BLaER1 treated with 17β-estradiol and CSF1 and Interleukin-3, amounts not matched to agents 10 nM and 100 nM (cell line): Measurements from ENCODE around the gene ACTA1.

Experiments used
- H3K27ac ChIP-seq, 11 experiments: shearing (Covaris generic); formaldehyde crosslinking; 2 replicates each; pipeline ENCODE4 v1.8.1; 2022
- H3K27me3 ChIP-seq, 11 experiments: shearing (Covaris generic); formaldehyde crosslinking; 2 replicates each; pipeline ENCODE4 v1.8.1; 2022
- H3K36me3 ChIP-seq, 11 experiments: shearing (Covaris generic); formaldehyde crosslinking; 2 replicates each; pipeline ENCODE4 v1.8.1; 2022
- H3K4me1 ChIP-seq, 10 experiments: shearing (Covaris generic); formaldehyde crosslinking; 2 replicates each; pipeline ENCODE4 v1.8.1; 2022
- H3K4me2 ChIP-seq, 11 experiments: shearing (Covaris generic); formaldehyde crosslinking; 2 replicates each; pipeline ENCODE4 v1.8.1; 2022
- H3K4me3 ChIP-seq, 10 experiments: shearing (Covaris generic); formaldehyde crosslinking; 2 replicates each; pipeline ENCODE4 v1.8.1; 2022
- H3K9ac ChIP-seq, 11 experiments: shearing (Covaris generic); formaldehyde crosslinking; 2 replicates each; pipeline ENCODE4 v1.8.1; 2022
- H3K9me3 ChIP-seq, 11 experiments: shearing (Covaris generic); formaldehyde crosslinking; replicated peaks in 1 of 11; 2 replicates each; pipeline ENCODE4 v1.8.1; 2022
- H4K20me1 ChIP-seq, 11 experiments: shearing (Covaris generic); formaldehyde crosslinking; 2 replicates each; pipeline ENCODE4 v1.8.1; 2022
- Cebpa-rat ChIP-seq, 11 experiments: shearing (Covaris generic); IDR thresholded peaks; 2 replicates each; pipeline ENCODE4 v1.8.1; 2022

Gene ACTA1

GRCh38 chr1:229470406-229471043, 36.6 kb upstream of the ACTA1 start:
- Histone ChIP-seq H3K27me3 (no peaks in the 10 kb centered on the region), H3K36me3 (peaks cover 87 to 100% (median 95%) of the 10 kb centered on the region in 11 experiments), H3K4me1 (peaks cover 0 to 2% (median 0%) of the 10 kb centered on the region in 10 experiments; a peak in 2 of 20 replicates), H3K4me3 (no peak overlapping the region), H3K9ac (no peak overlapping the region), H3K9me3 (no peaks in the 10 kb centered on the region), H3K27ac (no peak overlapping the region), H3K4me2 (no peak overlapping the region), H4K20me1 (peaks cover 0 to 20% (median 4%) of the 10 kb centered on the region in 11 experiments; a peak in 4 of 22 replicates)
- TF ChIP-seq Cebpa-rat (IDR thresholded peaks at IDR 0.05): no peak

DNA sequence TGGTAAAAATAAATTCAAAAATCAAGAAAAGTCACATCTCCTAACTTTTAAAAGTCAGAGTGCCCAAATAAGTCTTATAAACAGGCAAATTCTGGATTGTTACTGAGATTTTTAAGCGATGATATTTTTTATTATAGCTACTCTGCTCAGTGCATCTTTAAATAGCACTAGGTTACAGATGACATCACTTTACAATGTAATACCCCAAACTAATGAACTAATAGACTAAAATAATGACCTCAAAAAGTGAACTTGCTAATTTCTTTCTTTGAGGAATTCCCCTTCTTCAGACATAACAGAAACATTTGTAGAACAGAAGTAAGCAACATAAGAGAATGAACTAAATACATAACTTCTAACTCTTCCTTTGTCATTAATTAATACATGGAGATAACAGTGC, 33.0 kb upstream of the ACTA1 start:
- Histone ChIP-seq H3K4me2 (no peak overlapping the region), H3K9ac (no peak overlapping the region), H3K4me3 (no peak overlapping the region), H3K27me3 (no peaks in the 10 kb centered on the region), H4K20me1 (peaks cover 0 to 20% (median 4%) of the 10 kb centered on the region in 11 experiments; a peak in 4 of 22 replicates), H3K9me3 (no peaks in the 10 kb centered on the region), H3K27ac (no peak overlapping the region), H3K4me1 (no peaks in the 10 kb centered on the region), H3K36me3 (peaks cover 89 to 100% (median 97%) of the 10 kb centered on the region in 11 experiments)
- no peak for TF ChIP-seq Cebpa-rat (IDR thresholded peaks at IDR 0.05)

- no peak overlapping the region for H3K4me2 ChIP-seq
- TF ChIP-seq Cebpa-rat (IDR thresholded peaks at IDR 0.05): no peak
- no peak overlapping the region for H3K4me3 ChIP-seq
- H3K4me1 ChIP-seq: no peaks in the 10 kb centered on the region
- no peaks in the 10 kb centered on the region for H3K9me3 ChIP-seq
- no peak overlapping the region for H3K27ac ChIP-seq
- no peaks in the 10 kb centered on the region for H3K27me3 ChIP-seq
- peaks cover 93 to 100% (median 100%) of the 10 kb centered on the region in 11 experiments for H3K36me3 ChIP-seq
- H4K20me1 ChIP-seq: peaks cover 0 to 13% (median 0%) of the 10 kb centered on the region in 11 experiments; a peak in 4 of 22 replicates
- no peak overlapping the region for H3K9ac ChIP-seq
Measured at GRCh38 chr1:229464672-229465071, 30.8 kb upstream of the ACTA1 start.

DNA sequence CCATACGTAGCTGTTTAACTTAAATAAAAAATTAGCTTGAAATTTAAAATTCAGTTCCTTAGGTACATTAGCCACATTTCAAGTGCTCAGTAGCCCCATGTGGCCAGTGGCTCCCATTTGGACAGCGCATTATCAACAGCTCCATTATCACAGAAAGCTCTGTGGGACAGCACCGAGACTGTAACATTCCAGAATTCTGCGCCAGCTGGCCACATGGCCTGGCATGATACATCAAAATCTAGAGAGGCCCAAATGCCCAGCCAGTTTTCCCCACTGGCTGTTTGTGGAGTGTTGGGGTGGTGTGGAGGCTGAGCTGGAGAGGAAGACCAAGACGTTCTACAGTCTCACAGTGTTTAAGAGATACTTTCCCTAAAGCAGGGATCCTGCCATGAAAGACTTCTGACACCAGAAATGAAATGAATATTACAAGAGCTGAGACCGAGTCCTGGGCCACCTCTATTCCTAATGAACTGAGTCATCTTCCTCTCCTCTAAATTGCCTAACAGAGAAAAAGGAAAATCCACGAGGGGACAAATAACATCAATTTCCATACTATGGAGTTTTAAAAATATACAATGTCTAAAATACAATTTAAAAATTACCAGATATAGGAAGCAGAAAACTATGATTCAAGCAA, 27.3 kb upstream of the ACTA1 start:
- Histone ChIP-seq H3K36me3 (peaks cover 94 to 100% (median 99%) of the 10 kb centered on the region in 11 experiments), H4K20me1 (0 out of 22 replicates have a peak, but pooled peaks cover 0 to 6% (median 0%) of the 10 kb centered on the region in 11 experiments), H3K9ac (no peak overlapping the region), H3K27me3 (no peaks in the 10 kb centered on the region), H3K9me3 (no peaks in the 10 kb centered on the region), H3K4me1 (no peaks in the 10 kb centered on the region), H3K27ac (no peak overlapping the region), H3K4me3 (no peak overlapping the region), H3K4me2 (no peak overlapping the region)
- no peak for TF ChIP-seq Cebpa-rat (IDR thresholded peaks at IDR 0.05)

GRCh38 chr1:229459815-229460214, 25.9 kb upstream of the ACTA1 start:
- H3K4me2 ChIP-seq: no peak overlapping the region
- peaks cover 0 to 6% (median 0%) of the 10 kb centered on the region in 11 experiments; a peak in 1 of 22 replicates for H4K20me1 ChIP-seq
- no peak overlapping the region for H3K9ac ChIP-seq
- H3K4me1 ChIP-seq: no peaks in the 10 kb centered on the region
- H3K9me3 ChIP-seq: no peaks in the 10 kb centered on the region
- no peaks in the 10 kb centered on the region for H3K27me3 ChIP-seq
- H3K36me3 ChIP-seq: peaks cover 89 to 100% (median 97%) of the 10 kb centered on the region in 11 experiments
- no peak overlapping the region for H3K27ac ChIP-seq
- H3K4me3 ChIP-seq: no peak overlapping the region
- TF ChIP-seq Cebpa-rat (IDR thresholded peaks at IDR 0.05): no peak

DNA sequence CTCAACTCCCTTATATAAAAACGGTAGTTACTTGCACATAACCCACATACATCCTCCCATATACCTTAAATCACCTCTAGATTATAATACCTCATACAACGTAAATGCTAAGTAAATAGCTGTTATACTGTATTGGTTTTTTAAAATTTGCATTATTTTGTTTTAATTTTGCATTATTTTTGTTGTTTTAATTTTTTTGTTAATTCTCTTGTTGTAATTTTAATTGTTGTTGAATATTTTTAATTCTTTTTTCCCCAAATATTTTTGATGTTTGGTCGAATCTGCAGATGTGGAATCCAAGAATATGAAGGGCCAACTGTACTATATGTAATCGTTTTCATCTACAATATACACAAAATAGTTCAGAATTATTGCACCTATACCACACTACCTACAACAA, 23.5 kb upstream of the ACTA1 start:
- Histone ChIP-seq H3K4me1 (no peaks in the 10 kb centered on the region), H4K20me1 (peaks cover 0 to 9% (median 0%) of the 10 kb centered on the region in 11 experiments; a peak in 1 of 22 replicates), H3K4me2 (no peak overlapping the region), H3K36me3 (peaks cover 78 to 100% (median 89%) of the 10 kb centered on the region in 11 experiments), H3K9me3 (no peaks in the 10 kb centered on the region), H3K9ac (no peak overlapping the region), H3K4me3 (no peak overlapping the region), H3K27ac (no peak overlapping the region), H3K27me3 (no peaks in the 10 kb centered on the region)
- TF ChIP-seq Cebpa-rat (IDR thresholded peaks at IDR 0.05): no peak

GRCh38 chr1:229456016-229456415, 22.1 kb upstream of the ACTA1 start:
- H3K9ac ChIP-seq: no peak overlapping the region
- no peaks in the 10 kb centered on the region for H3K27me3 ChIP-seq
- no peak for TF ChIP-seq Cebpa-rat (IDR thresholded peaks at IDR 0.05)
- no peaks in the 10 kb centered on the region for H3K4me1 ChIP-seq
- peaks cover 76 to 100% (median 89%) of the 10 kb centered on the region in 11 experiments for H3K36me3 ChIP-seq
- H3K4me2 ChIP-seq: no peak overlapping the region
- no peaks in the 10 kb centered on the region for H3K9me3 ChIP-seq
- H3K4me3 ChIP-seq: no peak overlapping the region
- no peak overlapping the region for H3K27ac ChIP-seq
- peaks cover 0 to 9% (median 0%) of the 10 kb centered on the region in 11 experiments; a peak in 1 of 22 replicates for H4K20me1 ChIP-seq

GRCh38 chr1:229454056-229454455, 20.2 kb upstream of the ACTA1 start:
- H3K9ac ChIP-seq: no peak overlapping the region
- H3K4me3 ChIP-seq: no peak overlapping the region
- no peaks in the 10 kb centered on the region for H3K4me1 ChIP-seq
- peaks cover 0 to 9% (median 0%) of the 10 kb centered on the region in 11 experiments; a peak in 1 of 22 replicates for H4K20me1 ChIP-seq
- no peaks in the 10 kb centered on the region for H3K27me3 ChIP-seq
- TF ChIP-seq Cebpa-rat (IDR thresholded peaks at IDR 0.05): no peak
- H3K9me3 ChIP-seq: no peaks in the 10 kb centered on the region
- H3K27ac ChIP-seq: no peak overlapping the region
- H3K4me2 ChIP-seq: no peak overlapping the region
- H3K36me3 ChIP-seq: peaks cover 73 to 100% (median 86%) of the 10 kb centered on the region in 11 experiments

DNA sequence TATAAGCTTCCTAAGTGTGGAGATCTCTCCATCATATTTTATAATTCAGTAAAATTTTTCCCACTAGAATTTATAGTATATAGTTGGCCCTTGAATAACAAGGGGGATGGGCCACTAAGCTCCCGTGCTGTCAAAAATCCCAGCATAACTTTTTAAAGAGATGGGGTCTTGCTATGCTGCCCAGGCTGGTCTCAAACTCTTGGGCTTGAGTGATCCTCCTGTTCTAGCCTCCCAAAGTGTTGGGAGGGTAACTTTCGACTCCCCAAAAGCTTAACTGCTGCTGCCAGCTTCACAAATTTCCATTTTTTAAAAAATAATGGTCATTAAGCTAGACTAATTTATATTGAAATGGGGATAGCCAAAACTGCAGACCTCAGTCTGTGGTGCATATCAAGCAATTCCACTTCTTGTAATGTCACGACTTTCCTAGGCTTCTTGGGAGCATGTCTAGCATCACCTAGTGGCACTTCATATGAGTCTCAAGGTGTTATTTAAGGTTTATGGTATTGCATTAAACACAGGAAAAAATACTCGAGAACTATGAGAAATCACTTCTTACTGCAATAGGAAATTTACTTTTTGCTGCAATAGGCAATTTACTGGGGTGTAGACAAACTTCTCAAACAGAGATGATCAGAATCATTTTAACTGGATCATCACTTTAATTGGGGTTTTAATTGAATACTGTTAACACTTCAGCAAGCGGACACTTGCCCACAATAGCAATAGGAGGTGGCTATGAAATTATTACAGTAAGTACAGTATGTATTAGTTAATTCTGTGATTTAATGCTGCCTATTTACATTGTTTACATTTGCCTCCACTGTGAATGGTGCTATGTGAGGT, 19.3 kb upstream of the ACTA1 start:
- no peak overlapping the region for H3K9ac ChIP-seq
- no peak overlapping the region for H3K27ac ChIP-seq
- H3K4me3 ChIP-seq: no peak overlapping the region
- H3K4me1 ChIP-seq: no peaks in the 10 kb centered on the region
- no peak for TF ChIP-seq Cebpa-rat (IDR thresholded peaks at IDR 0.05)
- H3K9me3 ChIP-seq: no peaks in the 10 kb centered on the region
- H4K20me1 ChIP-seq: peaks cover 0 to 9% (median 0%) of the 10 kb centered on the region in 11 experiments; a peak in 1 of 22 replicates
- no peaks in the 10 kb centered on the region for H3K27me3 ChIP-seq
- H3K4me2 ChIP-seq: no peak overlapping the region
- H3K36me3 ChIP-seq: peaks cover 72 to 100% (median 86%) of the 10 kb centered on the region in 11 experiments
